Left ventricle myocardium inferior (tissue), 1 donor: ENCODE results near the gene ARHGEF37. TPM values are rescaled to one million over a fixed set of nuclear protein-coding genes. Genes with fewer than 3 reads are reported as not detected.
"Not testable (repeated sequence)": the region's sequence is repeated elsewhere in the genome, so short reads cannot be mapped to it uniquely, and the experiment has no call there.

Experiments
- DNase-seq: peaks from one replicate; pipeline ENCODE4 v3.0.0-alpha.2; 2020
- H3K27ac ChIP-seq: fragments of 200-600 bp; replicated peaks from 2 replicates; pipeline ENCODE4 v1.8.0; 2021
- H3K27me3 ChIP-seq: fragments of 200-600 bp; 2 replicates; pipeline ENCODE4 v1.8.0; 2021; ENCODE audit warnings: low read depth
- H3K36me3 ChIP-seq: fragments of 200-600 bp; 2 replicates; pipeline ENCODE4 v1.8.0; 2021
- H3K4me1 ChIP-seq: fragments of 200-600 bp; 2 replicates; pipeline ENCODE4 v1.8.0; 2021
- H3K4me3 ChIP-seq: fragments of 200-600 bp; 2 replicates; pipeline ENCODE4 v1.8.0; 2021; ENCODE audit warnings: mild to moderate bottlenecking, moderate library complexity
- H3K9me3 ChIP-seq: fragments of 200-600 bp; replicated peaks from 2 replicates; pipeline ENCODE4 v1.8.0; 2021
- CTCF ChIP-seq: fragments of 200-600 bp; IDR thresholded peaks from 2 replicates; pipeline ENCODE4 v1.8.0; 2021; ENCODE audit warnings: antibody characterized with exemption, mild to moderate bottlenecking, borderline replicate concordance
- intact Hi-C: fragments of 100-400 bp; cut with micrococcal nuclease; formaldehyde crosslinking; loops from one replicate; pipeline ENCODE4 v1.11.0; 2022
- total RNA-seq: library from RNA; stranded (reverse); fragmentation: NEBNext Ultra II Directional; extraction: Animal tissue kit (Norgen Biotek cat#: 25700); gene quantifications from one replicate; pipeline ENCODE4 v1.2.1, GENCODE V29; 2021
- donor health status: DM: no; HTN: yes; CAD: no; lungs with severe emphysema.

ARHGEF37 gene
- total RNA-seq, 1 donor from 2014 or later: 22.8 TPM

GRCh38 chr5:149645236-149645635 lies 63.9 kb downstream of the ARHGEF37 start:
- peaks cover 19% of the 10 kb centered on the region for H3K4me1 ChIP-seq
- no peak for TF ChIP-seq CTCF
- intact Hi-C loops: no loop called here
- no peak for DNase-seq
- H3K36me3 ChIP-seq: no peaks in the 10 kb centered on the region
- no peaks in the 10 kb centered on the region for H3K9me3 ChIP-seq
- H3K27ac ChIP-seq: no peak overlapping the region
- H3K27me3 ChIP-seq: no peaks in the 10 kb centered on the region
- H3K4me3 ChIP-seq: no peak overlapping the region

DNA sequence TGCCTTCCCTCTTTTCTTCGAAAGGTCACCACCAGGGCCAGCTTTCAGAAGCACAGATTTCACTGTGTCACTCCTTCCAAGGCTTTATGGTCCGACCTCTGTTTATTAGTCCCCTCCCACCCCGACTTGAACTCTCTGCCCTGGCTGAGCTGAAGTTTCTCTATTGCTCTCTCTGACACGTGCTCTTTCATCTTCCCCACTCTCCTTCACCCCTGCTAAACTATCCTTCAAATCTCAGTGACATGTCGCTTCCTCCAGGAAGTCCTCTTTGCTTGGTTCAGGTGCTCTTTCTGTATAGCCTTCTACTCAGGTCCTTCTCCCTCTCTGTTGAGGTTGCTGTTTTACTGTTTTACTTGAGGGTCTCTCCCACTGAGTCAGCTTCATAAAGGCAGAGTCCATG lies 64.4 kb downstream of the ARHGEF37 start:
- H3K36me3 ChIP-seq: no peaks in the 10 kb centered on the region
- intact Hi-C loops: no loop called here

GRCh38 chr5:149646564-149646963 lies 65.3 kb downstream of the ARHGEF37 start:
- TF ChIP-seq CTCF: no peak

More for the DNA sequence above, 64.4 kb downstream of the ARHGEF37 start:
- TF ChIP-seq CTCF: no peak
- no peak overlapping the region for H3K27ac ChIP-seq
- no peak for DNase-seq
- no peaks in the 10 kb centered on the region for H3K9me3 ChIP-seq
- peaks cover 14% of the 10 kb centered on the region for H3K4me1 ChIP-seq
- H3K27me3 ChIP-seq: no peaks in the 10 kb centered on the region
- no peak overlapping the region for H3K4me3 ChIP-seq

DNA sequence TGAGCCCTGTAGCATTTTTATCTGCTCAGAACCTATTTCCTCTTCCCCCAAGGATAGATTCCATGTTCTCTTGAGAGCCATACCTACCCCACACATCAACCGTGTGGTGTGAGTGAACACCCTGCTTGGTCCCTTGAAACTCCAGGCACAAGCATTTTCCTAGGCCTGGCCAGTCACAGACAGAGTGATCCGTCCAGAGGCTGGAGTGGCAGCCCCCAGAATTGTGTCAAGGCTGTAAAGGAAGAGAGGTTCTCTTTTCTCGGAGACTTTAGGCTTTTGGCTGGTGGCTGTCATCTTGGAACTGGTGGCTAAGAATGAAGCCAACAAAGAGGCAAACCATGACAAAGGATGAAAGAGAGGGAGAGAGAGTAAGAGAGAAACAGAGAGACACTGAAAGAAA lies 66.0 kb downstream of the ARHGEF37 start:
- intact Hi-C loops: no loop called here
- Histone ChIP-seq H3K27ac (no peak overlapping the region), H3K4me3 (no peak overlapping the region), H3K36me3 (no peaks in the 10 kb centered on the region), H3K9me3 (no peaks in the 10 kb centered on the region), H3K4me1 (peaks cover 5% of the 10 kb centered on the region), H3K27me3 (no peaks in the 10 kb centered on the region)
- DNase-seq: no peak
- TF ChIP-seq CTCF: no peak

More at GRCh38 chr5:149646564-149646963, 65.3 kb downstream of the ARHGEF37 start:
- Histone ChIP-seq H3K4me3 (no peak overlapping the region), H3K27me3 (no peaks in the 10 kb centered on the region), H3K9me3 (no peaks in the 10 kb centered on the region), H3K4me1 (peaks cover 5% of the 10 kb centered on the region), H3K36me3 (no peaks in the 10 kb centered on the region), H3K27ac (no peak overlapping the region)
- DNase-seq: no peak
- intact Hi-C loops: no loop called here

DNA sequence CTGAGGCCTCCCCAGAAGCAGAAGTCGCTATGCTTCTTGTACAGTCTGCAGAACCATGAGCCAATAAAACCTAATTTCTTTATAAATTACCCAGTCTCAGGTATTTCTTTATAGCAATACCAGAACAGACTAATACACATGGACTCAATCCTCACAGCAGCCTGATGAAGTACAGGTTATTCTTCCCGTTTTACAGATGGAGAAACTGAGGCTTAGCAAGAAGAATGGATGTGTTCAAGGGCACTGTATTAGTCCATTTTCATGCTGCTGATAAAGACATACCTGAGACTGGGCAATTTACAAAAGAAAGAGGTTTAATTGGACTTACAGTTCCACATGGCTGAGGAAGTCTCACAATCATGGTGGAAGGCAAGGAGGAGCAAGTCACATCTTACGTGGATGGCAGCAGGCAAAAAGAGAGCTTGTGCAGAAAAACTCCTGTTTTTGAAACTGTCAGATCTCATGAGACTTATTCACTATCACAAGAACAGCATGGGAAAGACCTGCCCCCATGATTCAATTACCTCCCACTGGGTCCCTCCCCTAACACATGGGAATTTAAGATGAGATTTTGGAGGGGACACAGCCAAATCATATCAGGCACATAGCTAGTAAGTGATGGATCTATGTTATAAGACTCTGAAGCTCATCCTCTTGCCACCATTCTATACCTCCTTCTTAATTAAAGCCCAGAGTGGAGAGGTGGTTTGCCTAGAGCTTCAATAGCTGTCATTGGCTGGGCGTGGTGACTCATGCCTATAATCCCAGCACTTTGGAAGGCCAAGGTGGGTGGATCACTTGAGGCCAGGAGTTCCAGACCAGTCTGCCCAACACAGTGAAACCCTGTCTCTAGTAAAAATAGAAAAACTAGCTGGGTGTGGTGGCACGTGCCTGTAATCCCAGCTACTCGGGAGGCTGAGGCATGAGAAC lies 67.4 kb downstream of the ARHGEF37 start:
- DNase-seq, H3K36me3 ChIP-seq, H3K27me3 ChIP-seq, H3K27ac ChIP-seq, intact Hi-C loops, H3K4me3 ChIP-seq, H3K4me1 ChIP-seq, H3K9me3 ChIP-seq: not testable (repeated sequence)

- H3K27ac ChIP-seq, H3K36me3 ChIP-seq, H3K4me3 ChIP-seq, H3K27me3 ChIP-seq, intact Hi-C loops, H3K9me3 ChIP-seq, DNase-seq: not testable (repeated sequence)
- peaks cover 14% of the 10 kb centered on the region for H3K4me1 ChIP-seq
Observed at GRCh38 chr5:149649730-149650129, 68.4 kb downstream of the ARHGEF37 start.
